NCI-H1694 treated with DMSO at 0.1 percent for 48 hours (cell line): ENCODE results near the gene PLA2G2C.
"Not testable (repeated sequence)": the region's sequence is repeated elsewhere in the genome, so short reads cannot be mapped to it uniquely, and the experiment has no call there.

Experiments used
- DNase-seq: peaks from one replicate; lab custom pipeline; 2025; lab: John Stamatoyannopoulos, UW

PLA2G2C gene

GRCh38 chr1:20130518-20130917 is 55.8 kb downstream of the PLA2G2C start:
- DNase-seq = not testable (repeated sequence)

- DNase-seq = no peak
Observed at GRCh38 chr1:20126806-20127440, 59.4 kb downstream of the PLA2G2C start.

- no peak for DNase-seq
Observed at GRCh38 chr1:20126041-20126805, 60.1 kb downstream of the PLA2G2C start.

- no peak for DNase-seq
Observed at GRCh38 chr1:20125100-20125499, 61.2 kb downstream of the PLA2G2C start.

GRCh38 chr1:20124456-20125057 is 61.8 kb downstream of the PLA2G2C start:
- no peak for DNase-seq

GRCh38 chr1:20123722-20124455 is 62.4 kb downstream of the PLA2G2C start:
- DNase-seq = no peak

GRCh38 chr1:20120796-20121195 is 65.5 kb downstream of the PLA2G2C start:
- no peak for DNase-seq

GRCh38 chr1:20119347-20119746 is 67.0 kb downstream of the PLA2G2C start, which contains the start of gene PLA2G2D:
Gene PLA2G2D (minus strand): TSS chr1:20119536. CDS start chr1:20119498, 38 bp downstream.
- no peak for DNase-seq

- DNase-seq = no peak
Observed at GRCh38 chr1:20117236-20117635, 69.1 kb downstream of the PLA2G2C start.

- no peak for DNase-seq
Observed at GRCh38 chr1:20115916-20116315, 70.4 kb downstream of the PLA2G2C start.

GRCh38 chr1:20115479-20115878 is 70.8 kb downstream of the PLA2G2C start:
- DNase-seq = no peak

- no peak for DNase-seq
Observed at GRCh38 chr1:20114021-20114648, 72.2 kb downstream of the PLA2G2C start.
